ENCODE measurements around the gene HEATR5B.

The HEATR5B gene

GRCh38 chr2:37083873-37084794 is at the start of gene HEATR5B, which contains the start of gene GPATCH11:
Gene HEATR5B, minus strand, starts transcription at chr2:37084372. Its CDS starts 958 bp downstream, at chr2:37083414.
Gene GPATCH11, plus strand, starts transcription at chr2:37084518. Its CDS starts 3,864 bp downstream, at chr2:37088382.
- peak; percentile 95 for DNase-seq (ENCODE audit: low read depth)

- no peak for DNase-seq (ENCODE audit: low read depth)
These were observed 48.7 kb upstream of the HEATR5B start for GRCh38 chr2:37132914-37133313.

- no peak for DNase-seq (ENCODE audit: low read depth)
These were observed 41.2 kb upstream of the HEATR5B start for GRCh38 chr2:37125416-37125815.

GRCh38 chr2:37119157-37119556 is 35.0 kb upstream of the HEATR5B start:
- no peak for DNase-seq (ENCODE audit: low read depth)

- DNase-seq (ENCODE audit: low read depth), result no peak
These were observed 33.4 kb upstream of the HEATR5B start for GRCh38 chr2:37117566-37117965.

GRCh38 chr2:37111958-37112357 is 27.8 kb upstream of the HEATR5B start:
- DNase-seq (ENCODE audit: low read depth), result no peak

GRCh38 chr2:37110306-37111212 is 26.4 kb upstream of the HEATR5B start:
- DNase-seq (ENCODE audit: low read depth), result no peak

GRCh38 chr2:37109523-37109922 is 25.4 kb upstream of the HEATR5B start:
- DNase-seq (ENCODE audit: low read depth), result no peak

- no peak for DNase-seq (ENCODE audit: low read depth)
These were observed 21.0 kb upstream of the HEATR5B start for GRCh38 chr2:37105150-37105549.

GRCh38 chr2:37104178-37104577 is 20.0 kb upstream of the HEATR5B start:
- DNase-seq (ENCODE audit: low read depth), result no peak

GRCh38 chr2:37102588-37102987 is 18.4 kb upstream of the HEATR5B start:
- DNase-seq (ENCODE audit: low read depth), result no peak

- no peak for DNase-seq (ENCODE audit: low read depth)
These were observed 15.9 kb upstream of the HEATR5B start for GRCh38 chr2:37100054-37100453.

GRCh38 chr2:37098416-37099118 is 14.4 kb upstream of the HEATR5B start:
- DNase-seq (ENCODE audit: low read depth), result no peak

- DNase-seq (ENCODE audit: low read depth), result no peak
These were observed 12.4 kb upstream of the HEATR5B start for GRCh38 chr2:37096568-37096967.

- no peak for DNase-seq (ENCODE audit: low read depth)
These were observed 7.7 kb upstream of the HEATR5B start for GRCh38 chr2:37091873-37092272.

- DNase-seq (ENCODE audit: low read depth), result no peak
These were observed 5.9 kb upstream of the HEATR5B start for GRCh38 chr2:37090019-37090477.

GRCh38 chr2:37085731-37086147 is 1.6 kb upstream of the HEATR5B start:
- no peak for DNase-seq (ENCODE audit: low read depth)

- DNase-seq (ENCODE audit: low read depth), result no peak
These were observed 625 bp upstream of the HEATR5B start for GRCh38 chr2:37084797-37085196.

- no peak for DNase-seq (ENCODE audit: low read depth)
These were observed 3.5 kb downstream of the HEATR5B start for GRCh38 chr2:37080689-37081088.

- no peak for DNase-seq (ENCODE audit: low read depth)
These were observed 3.9 kb downstream of the HEATR5B start for GRCh38 chr2:37080266-37080665.

- no peak for DNase-seq (ENCODE audit: low read depth)
These were observed 13.2 kb downstream of the HEATR5B start for GRCh38 chr2:37070931-37071330.

- DNase-seq (ENCODE audit: low read depth), result no peak
These were observed 15.5 kb downstream of the HEATR5B start for GRCh38 chr2:37068686-37069085.

Data from fibroblast of the conjunctiva (primary cell).